Measurements from ENCODE around the gene OR10G4. TPM values are rescaled to one million over a fixed set of nuclear protein-coding genes. Genes with fewer than 3 reads are reported as not detected.

Gene OR10G4
- not detected in 2 replicates for total RNA-seq (2014; rRNA removed; shearing (Covaris generic))

GRCh38 chr11:124012697-124013096 is at the start of gene OR10G4:
Gene OR10G4, plus strand, starts transcription at chr11:124012997. Its CDS starts 2,578 bp downstream, at chr11:124015575.

DNA sequence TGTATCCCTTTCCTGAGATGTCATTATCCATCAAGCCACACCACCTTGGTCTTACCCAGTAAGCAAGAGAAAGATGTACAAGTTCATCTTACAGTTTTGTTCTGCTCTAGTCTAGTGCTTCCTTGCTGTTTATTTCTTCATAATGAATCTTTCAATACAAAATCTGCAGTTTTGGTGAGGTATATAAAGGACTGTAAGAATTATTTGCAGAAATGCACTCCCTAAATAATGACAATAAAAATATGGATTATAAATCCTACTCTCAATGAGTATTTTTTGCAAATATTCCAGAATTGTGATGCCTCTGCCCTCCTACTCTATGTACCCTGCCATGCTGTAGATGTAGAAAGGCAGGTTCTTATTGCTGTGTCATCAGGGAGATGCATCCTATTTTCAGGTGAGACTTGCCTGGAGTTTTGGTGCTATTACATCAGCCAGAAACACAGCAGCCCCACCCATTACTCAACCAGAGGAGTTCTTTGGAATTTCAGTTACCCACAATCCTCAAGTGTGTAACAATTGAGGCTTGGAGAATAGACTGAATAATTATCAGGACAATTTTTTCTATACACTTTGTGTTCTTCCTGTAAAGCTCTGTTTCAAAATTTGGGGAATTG is 35.0 kb upstream of the OR10G4 start, which contains the start of gene OR10S1:
Gene OR10S1, minus strand, starts transcription at position 51 of the 617 bp plus-strand sequence. CDS start 117 bp downstream, outside the sequence.

GRCh38 chr11:123995119-123995518 is 17.7 kb upstream of the OR10G4 start, which contains the start of gene OR10G6:
Gene OR10G6, minus strand, starts transcription at chr11:123995161. Its CDS starts 0 bp downstream, at chr11:123995161.

GRCh38 chr11:124026498-124026897 is 13.7 kb downstream of the OR10G4 start, which contains the start of gene OR10G8:
Gene OR10G8, plus strand, starts transcription at chr11:124026798. Its CDS starts 2,825 bp downstream, at chr11:124029623.

DNA sequence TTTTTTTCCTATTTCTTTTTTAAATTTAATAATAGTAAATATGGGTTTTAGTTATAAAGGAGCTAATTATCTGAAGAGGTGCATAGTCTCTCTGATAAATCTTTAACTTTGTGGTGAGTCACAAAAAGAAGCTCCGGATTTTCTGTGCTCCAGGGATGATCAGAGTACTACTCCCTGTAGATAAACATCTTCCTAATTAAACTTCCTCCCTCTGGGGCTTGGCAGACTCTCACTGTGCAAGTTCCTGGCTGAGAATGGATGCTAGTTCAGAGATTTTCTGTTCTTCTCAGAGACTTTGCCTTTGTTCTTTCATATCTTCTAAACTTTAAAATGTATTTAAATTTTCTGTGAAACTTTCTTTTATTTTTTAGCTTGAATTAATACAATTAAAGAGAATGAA is 28.5 kb downstream of the OR10G4 start, which contains the start of gene OR10G7:
Gene OR10G7, minus strand, starts transcription at position 72 of the 400 bp plus-strand sequence. CDS start 2,324 bp downstream, outside the sequence.

Other genes with a start within 250 kb of the OR10G4 start
- not detected in 2 replicates for gene OR6M1, start 206.6 kb upstream of the OR10G4 start, total RNA-seq (2014; rRNA removed; shearing (Covaris generic))
- gene TMEM225, start 127.3 kb upstream of the OR10G4 start, total RNA-seq (2014; rRNA removed; shearing (Covaris generic)), result not detected in 2 replicates
- not detected in 2 replicates for gene OR8D4, start 110.8 kb upstream of the OR10G4 start, total RNA-seq (2014; rRNA removed; shearing (Covaris generic))
- not detected in 2 replicates for gene OR4D5, start 73.4 kb upstream of the OR10G4 start, total RNA-seq (2014; rRNA removed; shearing (Covaris generic))
- 0.21 TPM in 1 of 2 replicates, not detected in the other for gene OR6T1, start 69.2 kb upstream of the OR10G4 start, total RNA-seq (2014; rRNA removed; shearing (Covaris generic))
- gene OR10S1, start 35.2 kb upstream of the OR10G4 start, total RNA-seq (2014; rRNA removed; shearing (Covaris generic)), result not detected in 2 replicates
- not detected in 2 replicates for gene OR10G6, start 17.8 kb upstream of the OR10G4 start, total RNA-seq (2014; rRNA removed; shearing (Covaris generic))
- gene OR10G9, start 10.0 kb downstream of the OR10G4 start, total RNA-seq (2014; rRNA removed; shearing (Covaris generic)), result not detected in 2 replicates
- not detected in 2 replicates for gene OR10G8, start 13.8 kb downstream of the OR10G4 start, total RNA-seq (2014; rRNA removed; shearing (Covaris generic))
- not detected in 2 replicates for gene OR10G7, start 28.3 kb downstream of the OR10G4 start, total RNA-seq (2014; rRNA removed; shearing (Covaris generic))
- 5.5 and 6.9 TPM in 2 replicates for gene VWA5A, start 102.5 kb downstream of the OR10G4 start, total RNA-seq (2014; rRNA removed; shearing (Covaris generic))
- 0.60 and 1.6 TPM in 2 replicates for gene OR10D3, start 170.3 kb downstream of the OR10G4 start, total RNA-seq (2014; rRNA removed; shearing (Covaris generic))
- 0.38 and 0.64 TPM in 2 replicates for gene OR8G1, start 228.1 kb downstream of the OR10G4 start, total RNA-seq (2014; rRNA removed; shearing (Covaris generic))
- 1.1 TPM in 1 of 2 replicates, not detected in the other for gene OR8G5, start 243.4 kb downstream of the OR10G4 start, total RNA-seq (2014; rRNA removed; shearing (Covaris generic))

Data from A375 (cell line).